ENCODE results near the gene ATP5MG. TPM values are rescaled to one million over a fixed set of nuclear protein-coding genes. Genes with fewer than 3 reads are reported as not detected.

The ATP5MG gene
- total and polyA plus RNA-seq, 2 of the 4 experiments (the other 2 are of a cell fraction) = 144 to 219 TPM

- no peak overlapping the region for H4K5ac ChIP-seq (ENCODE audit: low read depth, low read length)
- peak; percentile 42 for ATAC-seq (ENCODE audit: low read depth)
These were observed 20.8 kb upstream of the ATP5MG start for GRCh38 chr11:118380571-118380970.

More at GRCh38 chr11:118380571-118380970, 20.8 kb upstream of the ATP5MG start:
- H2AK5ac ChIP-seq (ENCODE audit: low read depth, low read length) = no peak overlapping the region
- no peak overlapping the region for H3K4me2 ChIP-seq (ENCODE audit: low read depth, low read length)
- ChIA-PET CTCF (no interaction called here), POLR2A (ENCODE audit: unreplicated experiment) (no interaction called here)
- TF ChIP-seq CHD1 (IDR thresholded peaks at IDR 0.05; ENCODE audit: low read depth, low read length) (no peak), FOS (IDR thresholded peaks at IDR 0.05; ENCODE audit: low read depth, low read length) (no peak), ELK1 (IDR thresholded peaks at IDR 0.05; ENCODE audit: borderline replicate concordance, low read depth, low read length) (no peak), MAZ (IDR thresholded peaks at IDR 0.05; ENCODE audit: borderline replicate concordance, low read depth, low read length) (no peak), CEBPB (IDR thresholded peaks at IDR 0.05; ENCODE audit: low read depth, low read length) (no peak), USF2 (IDR thresholded peaks at IDR 0.05; ENCODE audit: low read depth, low read length) (no peak), NFE2L2 (IDR thresholded peaks at IDR 0.05; ENCODE audit: low read depth, low read length) (no peak)
- in situ Hi-C loops (cut with MboI; ENCODE audit: low sequenced_read_pairs) = no loop called here
- H2BK20ac ChIP-seq (ENCODE audit: low read depth, low read length) = no peak overlapping the region
- dilution Hi-C loops (cut with HindIII; ENCODE audit: low sequenced_read_pairs, unreplicated experiment) = no loop called here
- H3K27me3 ChIP-seq (ENCODE audit: control insufficient read depth, insufficient read depth, low read length) = no peaks in the 10 kb centered on the region
- H4K20me1 ChIP-seq (ENCODE audit: insufficient read depth, low read length) = no peaks in the 10 kb centered on the region
- no TSS peak for BruUV-seq (replicated peaks)
- DNase-seq = peak; percentile 1
- no peaks in the 10 kb centered on the region for H3K4me1 ChIP-seq (ENCODE audit: control insufficient read depth, insufficient read depth, low read length)
- H4K8ac ChIP-seq (ENCODE audit: low read depth in 2 of 2, low read length in 2 of 2) = no peak overlapping the region
- no peak overlapping the region for H3K4ac ChIP-seq (ENCODE audit: low read depth, low read length)
- no peaks in the 10 kb centered on the region for H3K79me1 ChIP-seq (ENCODE audit: low read depth in 1 of 2, low read length in 2 of 2)
- H3K9me1 ChIP-seq (ENCODE audit: insufficient read depth, low read length) = no peaks in the 10 kb centered on the region
- no peak overlapping the region for H3K23ac ChIP-seq (ENCODE audit: low read depth, low read length)
- H3K56ac ChIP-seq (ENCODE audit: extremely low read depth, insufficient read depth, low read length) = no peak overlapping the region
- intact Hi-C loops (cut with micrococcal nuclease) = no loop called here
- no peak overlapping the region for H2BK120ac ChIP-seq (ENCODE audit: low read depth, low read length)
- no peak overlapping the region for H2BK15ac ChIP-seq (ENCODE audit: low read depth, low read length)
- no peak overlapping the region for H3K18ac ChIP-seq (ENCODE audit: low read depth, low read length)
- H4K91ac ChIP-seq (ENCODE audit: insufficient read depth, low read depth, low read length) = no peak overlapping the region
- H3K4me3 ChIP-seq (ENCODE audit: insufficient read depth, low read depth, low read length) = no peak overlapping the region
- no peak overlapping the region for H2AK9ac ChIP-seq (replicated peaks; ENCODE audit: low read depth, low read length, poor library complexity)
- H3K9me3 ChIP-seq (ENCODE audit: control insufficient read depth, insufficient read depth, low read length) = no peaks in the 10 kb centered on the region
- H3K14ac ChIP-seq (replicated peaks; ENCODE audit: low read depth, low read length) = no peak overlapping the region
- H2AFZ ChIP-seq (replicated peaks; ENCODE audit: low read length, poor library complexity) = no peak overlapping the region
- H3K27ac ChIP-seq (ENCODE audit: insufficient read depth, low read length) = no peak overlapping the region
- H3K36me3 ChIP-seq (ENCODE audit: control insufficient read depth, insufficient read depth, low read length) = peaks cover 46% of the 10 kb centered on the region
- H2BK5ac ChIP-seq (ENCODE audit: low read depth, low read length, poor library complexity, severe bottlenecking) = no peak overlapping the region
- H3K9ac ChIP-seq (ENCODE audit: low read depth, low read length) = no peak overlapping the region
